Thoracic aorta (tissue), 2 donors: ENCODE data around the gene IGF2. TPM values are rescaled to one million over a fixed set of nuclear protein-coding genes. Genes with fewer than 3 reads are reported as not detected.

ENCODE experiments used
- ATAC-seq: fragments of 150-250 bp; one replicate; pipeline ENCODE4 v1.8.0; 2017; ENCODE audit warnings: low read depth; ENCODE audit not compliant: insufficient number of reproducible peaks, low FRiP score
- DNase-seq: peaks from one replicate; pipeline ENCODE4 v3.0.0-alpha.2; 2020; ENCODE audit warnings: low spot score
- H3K27ac ChIP-seq, 2 donors: fragments of 200-600 bp; sonication (generic); 1 replicate in 1 of 2; 2 replicates in 1 of 2; pipeline ENCODE4 v1.5.1; 2016; ENCODE audit warnings: mild to moderate bottlenecking in 2 of 2, moderate library complexity in 2 of 2
- H3K27me3 ChIP-seq: fragments of 200-600 bp; sonication (generic); replicated peaks from 2 replicates; pipeline ENCODE4 v1.6.0; 2016; ENCODE audit warnings: mild to moderate bottlenecking; ENCODE audit not compliant: insufficient read depth
- H3K36me3 ChIP-seq: fragments of 200-600 bp; sonication (generic); one replicate; pipeline ENCODE4 v1.5.1; 2016
- H3K4me1 ChIP-seq, 2 donors: fragments of 200-600 bp; sonication (generic); 1 replicate in 1 of 2; 2 replicates in 1 of 2; pipeline versions ENCODE4 v1.5.1 to v1.6.0; 2016; ENCODE audit warnings: low read depth in 2 of 2, mild to moderate bottlenecking in 1 of 2; ENCODE audit not compliant: control insufficient read depth in 1 of 2
- H3K4me3 ChIP-seq: fragments of 200-600 bp; sonication (generic); 2 replicates; pipeline ENCODE4 v1.5.1; 2016; ENCODE audit warnings: mild to moderate bottlenecking
- H3K9me3 ChIP-seq: fragments of 200-600 bp; sonication (generic); 2 replicates; pipeline ENCODE4 v1.5.1; 2016
- CTCF ChIP-seq: fragments of 200-600 bp; sonication (generic); IDR thresholded peaks from one replicate; pipeline ENCODE4 v1.5.1; 2019; ENCODE audit warnings: antibody characterized with exemption
- total RNA-seq, 2 donors: library from RNA; depleted of rRNA; stranded (reverse); fragments of >200 nt; gene quantifications; one replicate each; pipeline versions ENCODE4 v1.1.0 to v1.2.3, GENCODE V29; 2016

IGF2 gene
- 10 to 100 TPM; 31.7 to 39.4 TPM for total RNA-seq

DNA sequence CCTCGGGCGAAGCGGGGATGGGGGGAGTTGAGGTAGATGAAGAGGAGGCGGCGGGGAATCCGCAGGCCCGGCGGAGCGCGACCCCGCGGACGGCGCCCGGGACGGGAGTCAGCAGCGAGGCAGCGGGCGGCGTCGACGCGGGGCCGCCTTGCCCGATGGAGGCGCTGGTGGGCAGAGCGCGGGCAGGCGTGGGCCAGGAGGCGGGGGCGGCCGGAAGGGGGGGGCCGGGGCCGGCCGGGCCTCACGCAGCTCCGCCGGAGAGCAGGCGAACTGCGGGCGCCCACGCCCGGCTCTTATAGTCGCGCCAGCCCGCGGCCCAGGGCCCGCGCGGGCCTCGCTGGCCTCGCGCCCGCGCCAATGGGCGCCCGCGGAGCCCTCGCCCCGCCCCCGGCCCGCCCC is at the start of gene IGF2:
TSS of gene IGF2 (minus strand) at position 267 of the 399 bp plus-strand sequence. CDS start 3,866 bp downstream, outside the sequence.
- ATAC-seq (no peak), DNase-seq (no peak)
- peaks cover 8% of the 10 kb centered on the region for H3K27me3 ChIP-seq
- H3K9me3 ChIP-seq: no peaks in the 10 kb centered on the region
- no peaks in the 10 kb centered on the region for H3K36me3 ChIP-seq
- H3K27ac ChIP-seq: peak within 1 kb of the TSS in 1 of 2 donors; percentile 17
- H3K4me1 ChIP-seq: peaks cover 7 to 33% of the 10 kb centered on the region in 2 donors
- TF ChIP-seq CTCF: no peak
- peak within 1 kb of the TSS; percentile 58 for H3K4me3 ChIP-seq

DNA sequence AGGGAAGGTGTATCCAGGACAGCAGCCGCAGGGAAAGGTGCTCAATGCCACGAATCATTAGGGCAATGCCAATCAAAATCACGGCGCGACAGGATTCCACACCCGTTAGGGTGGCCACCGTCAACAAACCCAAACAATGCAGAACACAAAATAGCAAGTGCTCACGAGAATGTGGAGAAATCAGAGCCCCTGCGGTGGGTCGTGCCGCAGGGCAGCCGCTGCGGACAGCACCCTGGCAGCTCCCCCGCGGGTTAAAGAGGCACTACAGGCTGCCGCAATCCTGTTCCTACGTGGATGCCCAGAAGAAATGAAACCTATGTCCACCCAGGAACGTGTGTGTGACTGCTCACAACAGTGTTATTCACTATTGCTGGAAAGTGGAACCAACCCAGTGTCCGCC is 49.6 kb upstream of the IGF2 start:
- Histone ChIP-seq H3K27ac (no peak overlapping the region), H3K36me3 (no peaks in the 10 kb centered on the region), H3K4me1 (no peaks in the 10 kb centered on the region), H3K27me3 (no peaks in the 10 kb centered on the region), H3K9me3 (no peaks in the 10 kb centered on the region), H3K4me3 (no peak overlapping the region)
- no peak for TF ChIP-seq CTCF
- no peak for DNase-seq
- ATAC-seq: no peak

- no peak for DNase-seq
- Histone ChIP-seq H3K36me3 (no peaks in the 10 kb centered on the region), H3K27me3 (no peaks in the 10 kb centered on the region), H3K27ac (no peak overlapping the region), H3K9me3 (no peaks in the 10 kb centered on the region), H3K4me1 (no peaks in the 10 kb centered on the region), H3K4me3 (no peak overlapping the region)
- no peak for ATAC-seq
- no peak for TF ChIP-seq CTCF
Observed at GRCh38 chr11:2187280-2187707, 48.1 kb upstream of the IGF2 start.

DNA sequence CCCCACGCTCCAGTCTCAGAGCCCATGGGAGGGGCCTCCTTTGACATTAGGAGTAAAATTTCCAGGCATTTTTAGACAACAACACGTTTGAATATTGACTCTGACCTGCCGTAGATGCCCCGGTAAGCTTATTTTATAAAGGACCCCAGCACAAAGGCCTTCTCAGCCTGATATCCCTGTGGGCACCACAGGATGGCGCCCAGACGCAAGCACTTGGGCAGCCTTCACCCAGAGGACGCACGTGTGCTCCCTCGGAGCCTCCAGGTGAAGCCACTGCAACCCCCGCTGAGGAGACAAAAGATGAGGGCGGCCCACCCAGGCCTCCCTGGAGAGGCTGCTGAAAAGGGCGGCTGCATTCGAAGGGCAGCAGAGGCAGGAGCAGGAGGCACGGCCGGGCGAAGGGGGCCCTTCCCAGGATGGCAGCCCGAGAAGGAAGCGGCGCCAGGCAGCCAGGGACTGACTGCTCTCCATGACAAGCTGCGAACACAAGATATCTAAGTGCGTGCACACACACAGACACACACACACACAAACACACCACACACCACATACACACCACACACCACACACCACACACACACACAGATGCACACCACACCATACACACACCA is 47.6 kb upstream of the IGF2 start:
- Histone ChIP-seq H3K27me3 (no peaks in the 10 kb centered on the region), H3K27ac (no peak overlapping the region), H3K4me3 (no peak overlapping the region), H3K36me3 (no peaks in the 10 kb centered on the region), H3K4me1 (no peaks in the 10 kb centered on the region), H3K9me3 (no peaks in the 10 kb centered on the region)
- ATAC-seq: no peak
- DNase-seq: no peak
- peak; percentile 20 for TF ChIP-seq CTCF

GRCh38 chr11:2185324-2186085 is 46.3 kb upstream of the IGF2 start:
- no peaks in the 10 kb centered on the region for H3K36me3 ChIP-seq
- H3K27ac ChIP-seq: no peak overlapping the region
- H3K4me1 ChIP-seq: no peaks in the 10 kb centered on the region
- ATAC-seq (no peak), DNase-seq (no peak)
- H3K4me3 ChIP-seq: no peak overlapping the region
- no peak for TF ChIP-seq CTCF
- H3K9me3 ChIP-seq: no peaks in the 10 kb centered on the region
- H3K27me3 ChIP-seq: no peaks in the 10 kb centered on the region
